Left lung (tissue), 10 donors: ENCODE data around the gene COX6B2. TPM values are rescaled to one million over a fixed set of nuclear protein-coding genes. Genes with fewer than 3 reads are reported as not detected.
A peak's percentile ranks its signal among the peaks of the same experiment; 100 is the strongest.

Experiments
- ATAC-seq: fragments of 200-7000 bp; cut with Tn5 transposase; one replicate; pipeline ENCODE4 v1.9.1; 2020; ENCODE audit warnings: moderate library complexity
- DNase-seq, 4 donors: peaks; one replicate each; pipeline ENCODE4 v3.0.0-alpha.2; 2013 to 2020
- H3K27ac ChIP-seq, 2 donors: fragments of 200-600 bp; sonication (generic) in 1 of 2; one replicate each; pipeline versions ENCODE4 v1.5.0 to v1.8.0; 2020 to 2021
- H3K27me3 ChIP-seq, 2 donors: fragments of 200-600 bp; sonication (generic) in 1 of 2; one replicate each; pipeline versions ENCODE4 v1.5.0 to v1.8.0; 2020 to 2021
- H3K36me3 ChIP-seq, 2 donors: fragments of 200-600 bp; sonication (generic) in 1 of 2; one replicate each; pipeline versions ENCODE4 v1.5.0 to v1.8.0; 2020 to 2021
- H3K4me1 ChIP-seq, 2 donors: fragments of 200-600 bp; one replicate each; pipeline ENCODE4 v1.8.0; 2021
- H3K4me3 ChIP-seq, 2 donors: fragments of 200-600 bp; sonication (generic) in 1 of 2; one replicate each; pipeline versions ENCODE4 v1.5.0 to v1.8.0; 2020 to 2021; ENCODE audit warnings: mild to moderate bottlenecking in 1 of 2
- H3K9me3 ChIP-seq, 2 donors: fragments of 200-600 bp; sonication (generic) in 1 of 2; one replicate each; pipeline versions ENCODE4 v1.5.0 to v1.8.0; 2020 to 2021
- intact Hi-C, 2 donors: fragments of 100-400 bp; cut with DNase I; formaldehyde crosslinking; loops; one replicate each; pipeline versions ENCODE4 v1.11.2 to v1.14.2; 2022
- polyA plus RNA-seq, 6 donors: library from polyadenylated mRNA; unstranded; fragments of 120-200 nt; gene quantifications; one replicate each; pipeline ENCODE4 v1.2.1, GENCODE V29; 2013; ENCODE audit not compliant: insufficient read length in 6 of 6
- total RNA-seq, 2 donors: library from RNA; stranded (reverse); fragmentation: NEBNext Ultra II Directional; extraction: Animal tissue kit (Norgen Biotek cat#: 25700); gene quantifications; one replicate each; pipeline ENCODE4 v1.2.1, GENCODE V29; 2021
- TF ChIP-seq, protein P1 (sequence below), 2 donors: fragments of 200-600 bp; sonication (generic) in 1 of 2; IDR thresholded peaks; one replicate each; pipeline versions ENCODE4 v1.5.0 to v1.8.0; 2021; ENCODE audit warnings: antibody characterized with exemption in 2 of 2
- donor health status: DM: no; HTN: yes; CAD: no.
- donor health status: DM: no; HTN: no; CAD: no.

The COX6B2 gene
- total and polyA plus RNA-seq, 8 donors = 0.20 to 0.75 (median 0.50) TPM; not detected in 1

DNA sequence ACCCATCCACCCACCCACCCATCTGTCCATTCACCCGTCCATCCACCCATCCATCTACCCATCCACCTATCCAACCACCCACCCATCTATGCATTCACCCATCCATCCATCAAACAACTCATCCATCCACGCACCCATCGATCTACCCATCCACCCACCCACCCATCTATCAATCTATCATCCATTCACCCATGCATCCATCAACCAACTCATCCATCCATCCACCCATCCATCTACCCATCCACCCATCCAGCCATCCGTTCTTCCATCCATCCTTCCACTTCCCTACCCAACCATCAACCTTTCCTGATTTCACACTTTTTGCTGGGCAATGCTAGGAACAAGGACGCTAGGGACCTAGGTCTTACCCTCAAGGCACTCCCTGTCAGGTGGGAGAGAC lies 27.5 kb upstream of the COX6B2 start:
- ATAC-seq (no peak), DNase-seq (no peak)
- no peak overlapping the region for H3K27ac ChIP-seq
- peaks cover 0 to 11% of the 10 kb centered on the region in 2 donors for H3K27me3 ChIP-seq
- H3K36me3 ChIP-seq = peaks cover 0 to 6% of the 10 kb centered on the region in 2 donors
- H3K4me1 ChIP-seq = peaks cover 13 to 28% of the 10 kb centered on the region in 2 donors
- TF ChIP-seq, protein P1, sequence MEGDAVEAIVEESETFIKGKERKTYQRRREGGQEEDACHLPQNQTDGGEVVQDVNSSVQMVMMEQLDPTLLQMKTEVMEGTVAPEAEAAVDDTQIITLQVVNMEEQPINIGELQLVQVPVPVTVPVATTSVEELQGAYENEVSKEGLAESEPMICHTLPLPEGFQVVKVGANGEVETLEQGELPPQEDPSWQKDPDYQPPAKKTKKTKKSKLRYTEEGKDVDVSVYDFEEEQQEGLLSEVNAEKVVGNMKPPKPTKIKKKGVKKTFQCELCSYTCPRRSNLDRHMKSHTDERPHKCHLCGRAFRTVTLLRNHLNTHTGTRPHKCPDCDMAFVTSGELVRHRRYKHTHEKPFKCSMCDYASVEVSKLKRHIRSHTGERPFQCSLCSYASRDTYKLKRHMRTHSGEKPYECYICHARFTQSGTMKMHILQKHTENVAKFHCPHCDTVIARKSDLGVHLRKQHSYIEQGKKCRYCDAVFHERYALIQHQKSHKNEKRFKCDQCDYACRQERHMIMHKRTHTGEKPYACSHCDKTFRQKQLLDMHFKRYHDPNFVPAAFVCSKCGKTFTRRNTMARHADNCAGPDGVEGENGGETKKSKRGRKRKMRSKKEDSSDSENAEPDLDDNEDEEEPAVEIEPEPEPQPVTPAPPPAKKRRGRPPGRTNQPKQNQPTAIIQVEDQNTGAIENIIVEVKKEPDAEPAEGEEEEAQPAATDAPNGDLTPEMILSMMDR (IDR thresholded peaks at IDR 0.05) = no peak
- H3K4me3 ChIP-seq = no peak overlapping the region
- intact Hi-C loops = loop anchor here in 1 of 2 donors (10.0 kb wide), 1 partner anchor 77 kb away; no protein-coding TSS in a partner anchor
- H3K9me3 ChIP-seq = no peaks in the 10 kb centered on the region

- TF ChIP-seq, protein P1 (IDR thresholded peaks at IDR 0.05) = no peak
- intact Hi-C loops = no loop called here
- no peaks in the 10 kb centered on the region for H3K36me3 ChIP-seq
- H3K9me3 ChIP-seq = no peaks in the 10 kb centered on the region
- peaks cover 5 to 38% of the 10 kb centered on the region in 2 donors for H3K27me3 ChIP-seq
- H3K4me1 ChIP-seq = peaks cover 3 to 11% of the 10 kb centered on the region in 2 donors
- H3K4me3 ChIP-seq = no peak overlapping the region
- DNase-seq (no peak), ATAC-seq (no peak)
- H3K27ac ChIP-seq = no peak overlapping the region
Measured at GRCh38 chr19:55379174-55379573, 24.7 kb upstream of the COX6B2 start.

DNA sequence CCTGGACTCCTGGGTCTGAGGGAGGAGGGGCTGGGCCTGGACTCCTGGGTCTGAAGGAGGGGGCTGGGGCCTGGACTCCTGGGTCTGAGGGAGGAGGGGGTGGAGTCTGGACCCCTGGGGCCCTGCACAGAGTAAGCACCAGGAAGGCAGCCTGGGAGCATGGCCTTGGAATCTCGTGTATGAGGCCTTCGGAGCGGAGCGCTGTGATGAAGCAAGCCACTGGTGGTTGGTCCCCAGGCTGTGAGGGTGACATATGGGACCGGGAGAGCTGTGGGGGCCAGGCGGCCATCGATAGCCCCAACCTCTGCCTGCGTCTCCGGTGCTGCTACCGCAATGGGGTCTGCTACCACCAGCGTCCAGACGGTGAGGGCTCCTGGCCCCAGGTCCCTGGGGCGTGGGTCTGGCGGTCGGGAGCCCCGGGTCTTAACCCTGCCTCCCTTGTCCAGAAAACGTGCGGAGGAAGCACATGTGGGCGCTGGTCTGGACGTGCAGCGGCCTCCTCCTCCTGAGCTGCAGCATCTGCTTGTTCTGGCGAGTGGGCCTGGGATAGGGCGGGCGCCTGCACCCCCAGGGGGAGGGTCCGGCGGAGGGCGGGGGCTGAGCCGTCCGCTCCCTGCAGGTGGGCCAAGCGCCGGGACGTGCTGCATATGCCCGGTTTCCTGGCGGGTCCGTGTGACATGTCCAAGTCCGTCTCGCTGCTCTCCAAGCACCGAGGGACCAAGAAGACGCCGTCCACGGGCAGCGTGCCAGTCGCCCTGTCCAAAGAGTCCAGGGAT lies 23.0 kb upstream of the COX6B2 start:
- Histone ChIP-seq H3K9me3 (no peaks in the 10 kb centered on the region), H3K36me3 (no peaks in the 10 kb centered on the region), H3K4me1 (no peaks in the 10 kb centered on the region), H3K4me3 (no peak overlapping the region), H3K27me3 (peaks cover 9 to 53% of the 10 kb centered on the region in 2 donors), H3K27ac (no peak overlapping the region)
- intact Hi-C loops = no loop called here
- no peak for ATAC-seq
- TF ChIP-seq, protein P1 (IDR thresholded peaks at IDR 0.05) = no peak
- peak in 1 of 4 donors; percentile 82 for DNase-seq

- Histone ChIP-seq H3K36me3 (no peaks in the 10 kb centered on the region), H3K4me3 (no peak within 1 kb of the TSS), H3K27ac (no peak within 1 kb of the TSS), H3K4me1 (no peaks in the 10 kb centered on the region), H3K27me3 (peaks cover 18 to 64% of the 10 kb centered on the region in 2 donors), H3K9me3 (no peaks in the 10 kb centered on the region)
- ATAC-seq (peak; percentile 17), DNase-seq (peak in 1 of 4 donors; percentile 68)
- intact Hi-C loops = no loop called here
- TF ChIP-seq, protein P1 (IDR thresholded peaks at IDR 0.05) = no peak
Measured at GRCh38 chr19:55376241-55376933, 21.9 kb upstream of the COX6B2 start, which contains the start of gene TMEM190. TMEM190 (plus strand) TSS chr19:55376826; CDS start chr19:55376854, 28 bp downstream.
